HCT116 (cell line): ENCODE results near the gene EGFLAM.

Source experiments
- ELF1 ChIP-seq: IDR thresholded peaks from 2 replicates; pipeline ENCODE4 v1.6.1; 2012; ENCODE audit warnings: low read depth, borderline replicate concordance
- EZH2 ChIP-seq: fragments of 200-600 bp; sonication (generic); IDR thresholded peaks from 2 replicates; pipeline ENCODE4 v1.6.1; 2017; ENCODE audit warnings: antibody characterized with exemption, mixed run types
- FOSL1 ChIP-seq: IDR thresholded peaks from 2 replicates; pipeline ENCODE4 v1.6.1; 2012; ENCODE audit warnings: low read depth
- JUND ChIP-seq: IDR thresholded peaks from 2 replicates; pipeline ENCODE4 v1.6.1; 2012
- POLR2A ChIP-seq: IDR thresholded peaks from 2 replicates; pipeline ENCODE4 v1.7.0; 2011; ENCODE audit warnings: borderline replicate concordance; ENCODE audit not compliant: insufficient read depth, insufficient read length; ENCODE audit errors: extremely low read depth
- POLR2AphosphoS5 ChIP-seq: IDR thresholded peaks from 2 replicates; pipeline ENCODE4 v1.6.1; 2011; ENCODE audit warnings: mild to moderate bottlenecking, low read depth, low read length, moderate library complexity
- RAD21 ChIP-seq: IDR thresholded peaks from 2 replicates; pipeline ENCODE4 v1.6.1; 2012; ENCODE audit warnings: low read depth, mild to moderate bottlenecking
- SP1 ChIP-seq: IDR thresholded peaks from 2 replicates; pipeline ENCODE4 v1.6.1; 2012; ENCODE audit warnings: low read depth
- TCF7L2 ChIP-seq: IDR thresholded peaks from 2 replicates; pipeline ENCODE4 v1.7.0; 2011; ENCODE audit warnings: borderline replicate concordance, inconsistent platforms; ENCODE audit not compliant: insufficient read depth, insufficient read length; ENCODE audit errors: extremely low read depth
- YY1 ChIP-seq: IDR thresholded peaks from 2 replicates; pipeline ENCODE4 v1.6.1; 2011; ENCODE audit warnings: low read length, low read depth, moderate library complexity, mild to moderate bottlenecking; ENCODE audit not compliant: insufficient replicate concordance; ENCODE audit errors: extremely low read depth
- TF ChIP-seq, protein P1 (sequence below), 3 experiments: fragments of 200-600 bp in 1 of 3; sonication (generic) in 1 of 3; IDR thresholded peaks in 2 of 3; conservative IDR thresholded peaks in 1 of 3; 2 replicates each; pipeline ENCODE4 v1.5.1; 2012 to 2017; ENCODE audit warnings: low read depth in 2 of 3, low read length in 2 of 3, antibody characterized with exemption in 1 of 3, borderline replicate concordance in 1 of 3, control low read depth in 1 of 3, mild to moderate bottlenecking in 1 of 3, mixed read lengths in 1 of 3, mixed run types in 1 of 3, moderate library complexity in 1 of 3; ENCODE audit not compliant: insufficient read depth in 1 of 3
- TF ChIP-seq, protein P2 (sequence below): IDR thresholded peaks from 2 replicates; pipeline ENCODE4 v1.6.1; 2012

DNA sequence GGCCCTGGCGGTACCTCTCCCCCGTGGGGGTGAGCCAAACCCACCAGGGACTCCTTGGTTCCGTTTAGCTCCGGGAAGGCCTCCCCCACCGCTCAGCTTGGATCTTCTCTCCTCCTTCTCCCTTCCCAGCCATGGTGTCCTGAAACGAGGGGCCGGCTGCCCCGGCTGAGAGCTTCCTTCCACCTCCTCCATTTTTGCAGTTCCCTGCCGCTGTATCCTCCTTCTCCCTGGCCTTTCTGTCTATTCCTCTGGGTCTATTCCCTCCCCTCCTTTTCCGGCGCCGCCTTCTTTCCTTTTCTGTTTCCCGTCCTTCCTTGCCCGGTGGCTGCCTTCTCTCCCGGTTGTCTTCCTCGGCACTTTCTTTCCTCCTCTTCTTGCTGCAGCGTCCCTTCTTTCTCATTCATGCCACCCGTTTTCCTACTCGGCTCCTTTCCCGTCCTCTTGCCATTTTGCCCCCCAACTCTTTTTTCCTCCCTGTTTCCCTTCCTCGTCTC is 187.7 kb downstream of the EGFLAM start:
- TF ChIP-seq EZH2 (no peak), JUND (no peak), POLR2A (no peak), POLR2AphosphoS5 (no peak), TCF7L2 (no peak), ELF1 (no peak), SP1 (no peak), RAD21 (no peak), YY1 (no peak), FOSL1 (no peak)
- TF ChIP-seq, protein P1, sequence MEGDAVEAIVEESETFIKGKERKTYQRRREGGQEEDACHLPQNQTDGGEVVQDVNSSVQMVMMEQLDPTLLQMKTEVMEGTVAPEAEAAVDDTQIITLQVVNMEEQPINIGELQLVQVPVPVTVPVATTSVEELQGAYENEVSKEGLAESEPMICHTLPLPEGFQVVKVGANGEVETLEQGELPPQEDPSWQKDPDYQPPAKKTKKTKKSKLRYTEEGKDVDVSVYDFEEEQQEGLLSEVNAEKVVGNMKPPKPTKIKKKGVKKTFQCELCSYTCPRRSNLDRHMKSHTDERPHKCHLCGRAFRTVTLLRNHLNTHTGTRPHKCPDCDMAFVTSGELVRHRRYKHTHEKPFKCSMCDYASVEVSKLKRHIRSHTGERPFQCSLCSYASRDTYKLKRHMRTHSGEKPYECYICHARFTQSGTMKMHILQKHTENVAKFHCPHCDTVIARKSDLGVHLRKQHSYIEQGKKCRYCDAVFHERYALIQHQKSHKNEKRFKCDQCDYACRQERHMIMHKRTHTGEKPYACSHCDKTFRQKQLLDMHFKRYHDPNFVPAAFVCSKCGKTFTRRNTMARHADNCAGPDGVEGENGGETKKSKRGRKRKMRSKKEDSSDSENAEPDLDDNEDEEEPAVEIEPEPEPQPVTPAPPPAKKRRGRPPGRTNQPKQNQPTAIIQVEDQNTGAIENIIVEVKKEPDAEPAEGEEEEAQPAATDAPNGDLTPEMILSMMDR (IDR thresholded peaks at IDR 0.05 in 2 of 3, conservative IDR thresholded peaks at IDR 0.05 in 1 of 3; ENCODE audit: borderline replicate concordance in 1 of 3, insufficient read depth in 1 of 3, low read depth in 2 of 3, low read length in 2 of 3), result no peak
- TF ChIP-seq, protein P2, sequence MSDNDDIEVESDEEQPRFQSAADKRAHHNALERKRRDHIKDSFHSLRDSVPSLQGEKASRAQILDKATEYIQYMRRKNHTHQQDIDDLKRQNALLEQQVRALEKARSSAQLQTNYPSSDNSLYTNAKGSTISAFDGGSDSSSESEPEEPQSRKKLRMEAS, result no peak
